Heart left ventricle (tissue), 16 donors: ENCODE results near the gene THSD4. TPM values are rescaled to one million over a fixed set of nuclear protein-coding genes. Genes with fewer than 3 reads are reported as not detected.

Experiments used
- ATAC-seq, 4 donors: fragments of 200-7000 bp; cut with Tn5 transposase; one replicate each; pipeline ENCODE4 v1.9.1; 2020 to 2022; ENCODE audit warnings: moderate library complexity in 4 of 4, mild to moderate bottlenecking in 3 of 4, moderate number of reproducible peaks in 1 of 4
- DNase-seq, 5 donors: peaks; one replicate each; pipeline ENCODE4 v3.0.0-alpha.2; 2020
- H3K27ac ChIP-seq, 12 donors: fragments of 200-600 bp; sonication (generic) in 4 of 12; one replicate each; pipeline versions ENCODE4 v1.5.0 to v1.8.0; 2016 to 2022; ENCODE audit warnings: mild to moderate bottlenecking in 2 of 12
- H3K27me3 ChIP-seq, 9 donors: fragments of 200-600 bp; sonication (generic) in 2 of 9; one replicate each; pipeline versions ENCODE4 v1.5.1 to v1.8.0; 2016 to 2022; ENCODE audit warnings: mild to moderate bottlenecking in 3 of 9
- H3K36me3 ChIP-seq, 9 donors: fragments of 200-600 bp; sonication (generic) in 2 of 9; one replicate each; pipeline versions ENCODE4 v1.5.0 to v1.8.0; 2018 to 2022; ENCODE audit warnings: mild to moderate bottlenecking in 2 of 9
- H3K4me1 ChIP-seq, 12 donors: fragments of 200-600 bp; sonication (generic) in 4 of 12; one replicate each; pipeline versions ENCODE4 v1.5.0 to v1.8.0; 2016 to 2022; ENCODE audit warnings: mild to moderate bottlenecking in 3 of 12
- H3K4me3 ChIP-seq, 12 donors: fragments of 200-600 bp; sonication (generic) in 4 of 12; one replicate each; pipeline versions ENCODE4 v1.5.0 to v1.8.0; 2017 to 2022; ENCODE audit warnings: mild to moderate bottlenecking in 9 of 12, moderate library complexity in 4 of 12
- H3K9me3 ChIP-seq, 12 donors: fragments of 200-600 bp; sonication (generic) in 4 of 12; one replicate each; pipeline versions ENCODE4 v1.5.0 to v1.8.0; 2016 to 2022; ENCODE audit warnings: mild to moderate bottlenecking in 1 of 12
- POLR2A ChIP-seq, 2 donors: fragments of 450-650 bp; IDR thresholded peaks; one replicate each; pipeline ENCODE4 v1.6.1; 2017; ENCODE audit warnings: antibody characterized with exemption in 2 of 2, mild to moderate bottlenecking in 2 of 2, moderate library complexity in 2 of 2
- WGBS, 4 donors: extraction: QIAGEN DNeasy Blood & Tissue Kit in 2 of 4; methylation state at CpG; one replicate each; pipeline versions ENCODE4 v1.1.5 to v1.1.7; 2013 to 2018; 5-methylcytosine and 5-hydroxymethylcytosine counted together
- intact Hi-C, 10 donors: fragments of 100-400 bp; cut with DNase I; formaldehyde crosslinking; loops; one replicate each; pipeline versions ENCODE4 v1.11.1 to v1.14.2; 2022
- polyA plus RNA-seq, 2 donors: library from polyadenylated mRNA; stranded (reverse); fragments of 200-250 nt; gene quantifications; one replicate each; pipeline ENCODE4 v1.2.3, GENCODE V29; 2013
- total RNA-seq, 9 donors: library from RNA; depleted of rRNA in 2 of 9; stranded (reverse); fragments of >200 nt in 2 of 9; fragmentation: NEBNext Ultra II Directional in 3 of 9; extraction: Animal tissue kit (Norgen Biotek cat#: 25700) in 3 of 9; gene quantifications; one replicate each; pipeline versions ENCODE4 v1.1.0 to v1.2.4, GENCODE V29; 2016 to 2023
- TF ChIP-seq, protein P1 (sequence below), 12 donors: fragments of 200-600 bp; sonication (generic) in 4 of 12; IDR thresholded peaks; one replicate each; pipeline versions ENCODE4 v1.5.0 to v1.8.0; 2018 to 2022; ENCODE audit warnings: antibody characterized with exemption in 12 of 12, mild to moderate bottlenecking in 5 of 12
- donor health status: ischemic (EF 13 %, LVEDD 7.1; RV severe dilation, severe dysfunction).
- donor health status: healthy with polysubstance abuse.
- donor health status: DM: no; HTN: yes; CAD: no.
- donor health status: DM: no; HTN: no; CAD: no.
- donor health status: ischemic (EF 25% LVEDD 6.9; RV normal size, moderate dysfunction).
- donor health status: ischemic (EF 25% LVEDD 5.7; RV mildly dilated, moderate dysfunction).
- donor health status: healthy.
- donor health status: DM: yes; HTN: yes; CAD: no.
- donor health status: ischemic (EF 35%, LVEDD 5.7; RV mildly dilated, moderate dysfunction).
- donor health status: nonischemic (EF 11% LVEDD 7.7; RV severe dilation, severe dysfunction).
- donor health status: DM: yes; HTN: yes; CAD: no.
- donor health status: PGD.
- donor health status: ischemic (EF 29% LVEDD 5.4; RV normal size, mild dysfunction).
- donor health status: nonischemic (EF 23%, LVEDD 6.1; RV moderate dilation, normal function).

Gene THSD4
- total and polyA plus RNA-seq, 11 donors, result 32.6 to 206 (median 93.2) TPM

DNA sequence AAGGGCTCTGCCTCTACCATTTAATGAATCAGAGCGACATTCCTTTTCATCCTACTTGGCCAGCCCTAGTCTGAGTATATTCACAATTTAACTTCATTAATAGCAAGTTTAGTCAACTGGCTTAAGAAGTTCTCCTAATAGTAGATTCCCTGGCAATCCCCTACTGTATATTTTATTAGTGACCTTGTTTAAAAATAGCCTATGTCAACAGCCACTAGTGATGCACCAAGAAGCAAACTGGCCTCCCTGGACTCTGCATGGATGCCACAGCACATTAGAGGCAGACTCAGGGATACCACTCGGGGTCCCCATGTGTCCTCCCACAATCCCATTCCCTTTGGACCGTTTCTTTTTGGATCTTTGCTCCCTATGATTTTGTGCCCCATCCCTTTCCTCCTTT lies 83.6 kb downstream of the THSD4 start:
- no peaks in the 10 kb centered on the region for H3K27me3 ChIP-seq
- intact Hi-C loops, result loop anchor here in 1 of 10 donors (5.0 kb wide), 1 partner anchor 42 kb away; no protein-coding TSS in a partner anchor
- no peaks in the 10 kb centered on the region for H3K9me3 ChIP-seq
- no peak for TF ChIP-seq POLR2A (IDR thresholded peaks at IDR 0.05)
- TF ChIP-seq, protein P1, sequence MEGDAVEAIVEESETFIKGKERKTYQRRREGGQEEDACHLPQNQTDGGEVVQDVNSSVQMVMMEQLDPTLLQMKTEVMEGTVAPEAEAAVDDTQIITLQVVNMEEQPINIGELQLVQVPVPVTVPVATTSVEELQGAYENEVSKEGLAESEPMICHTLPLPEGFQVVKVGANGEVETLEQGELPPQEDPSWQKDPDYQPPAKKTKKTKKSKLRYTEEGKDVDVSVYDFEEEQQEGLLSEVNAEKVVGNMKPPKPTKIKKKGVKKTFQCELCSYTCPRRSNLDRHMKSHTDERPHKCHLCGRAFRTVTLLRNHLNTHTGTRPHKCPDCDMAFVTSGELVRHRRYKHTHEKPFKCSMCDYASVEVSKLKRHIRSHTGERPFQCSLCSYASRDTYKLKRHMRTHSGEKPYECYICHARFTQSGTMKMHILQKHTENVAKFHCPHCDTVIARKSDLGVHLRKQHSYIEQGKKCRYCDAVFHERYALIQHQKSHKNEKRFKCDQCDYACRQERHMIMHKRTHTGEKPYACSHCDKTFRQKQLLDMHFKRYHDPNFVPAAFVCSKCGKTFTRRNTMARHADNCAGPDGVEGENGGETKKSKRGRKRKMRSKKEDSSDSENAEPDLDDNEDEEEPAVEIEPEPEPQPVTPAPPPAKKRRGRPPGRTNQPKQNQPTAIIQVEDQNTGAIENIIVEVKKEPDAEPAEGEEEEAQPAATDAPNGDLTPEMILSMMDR (IDR thresholded peaks at IDR 0.05), result no peak
- peak overlapping the region in 10 of 12 donors; percentile 20 to 74 (median 44) for H3K27ac ChIP-seq
- H3K36me3 ChIP-seq, result peaks cover 0 to 3% (median 0%) of the 10 kb centered on the region in 9 donors
- H3K4me1 ChIP-seq, result peaks cover 0 to 56% (median 15%) of the 10 kb centered on the region in 12 donors
- H3K4me3 ChIP-seq, result no peak overlapping the region
- ATAC-seq (peak; percentile 40 to 69 (median 60)), DNase-seq (peak in 1 of 5 donors; percentile 45)
- WGBS, 4 donors, result 46 to 62% (median 51%) methylated on average over 3 of the region's 3 CpGs

DNA sequence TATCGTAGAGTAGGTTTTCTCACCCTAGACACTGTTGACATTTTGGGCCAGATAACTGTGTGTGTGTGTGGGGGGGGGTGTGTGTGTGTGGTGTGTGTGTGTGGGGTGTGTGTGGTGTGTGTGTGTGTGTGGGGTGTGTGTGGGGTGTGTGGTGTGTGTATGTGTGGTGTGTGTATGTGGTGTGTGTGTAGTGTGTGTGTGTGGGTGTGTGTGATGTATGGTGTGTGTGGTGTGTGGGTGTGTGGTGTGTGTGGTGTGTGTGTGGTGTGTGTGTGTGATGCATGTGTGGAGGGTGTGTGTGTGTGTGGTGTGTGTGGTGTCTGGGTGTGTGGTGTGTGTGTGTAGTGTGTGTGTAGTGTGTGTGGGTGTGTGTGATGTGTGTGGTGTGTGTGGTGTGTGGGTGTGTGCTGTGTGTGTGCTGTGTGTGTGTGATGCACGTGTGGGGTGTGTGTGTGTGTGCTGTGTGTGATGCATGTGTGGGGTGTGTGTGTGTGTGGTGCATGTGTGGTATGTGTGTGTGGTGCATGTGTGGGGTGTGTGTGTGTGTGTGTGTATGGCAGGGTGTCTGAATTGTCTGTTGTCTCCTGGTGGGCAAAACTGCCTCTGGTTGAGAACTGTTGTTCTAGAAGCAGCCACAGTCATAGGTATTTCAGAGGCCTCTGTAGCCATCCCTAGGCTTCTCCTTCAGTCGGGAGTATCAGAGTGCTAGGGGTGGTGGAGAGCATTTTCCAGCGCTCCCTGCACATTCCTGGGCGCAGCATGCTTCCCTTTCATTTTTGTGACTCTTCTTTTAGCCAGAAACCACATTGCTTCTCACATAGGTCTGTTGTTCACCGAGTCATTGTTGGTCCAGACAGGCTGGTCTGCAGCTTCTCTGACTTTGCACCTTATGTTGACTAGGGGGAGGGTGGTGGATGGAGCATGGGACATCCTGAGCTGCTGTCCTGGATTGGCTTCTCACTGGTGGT lies 84.4 kb downstream of the THSD4 start:
- Histone ChIP-seq H3K9me3 (no peaks in the 10 kb centered on the region), H3K4me1 (peaks cover 0 to 64% (median 20%) of the 10 kb centered on the region in 12 donors), H3K36me3 (peaks cover 0 to 3% (median 0%) of the 10 kb centered on the region in 9 donors), H3K27ac (peak overlapping the region in 3 of 12 donors; percentile 35 to 74 (median 51)), H3K27me3 (no peaks in the 10 kb centered on the region), H3K4me3 (no peak overlapping the region)
- TF ChIP-seq POLR2A (IDR thresholded peaks at IDR 0.05), result no peak
- TF ChIP-seq, protein P1 (IDR thresholded peaks at IDR 0.05), result no peak
- no peak for DNase-seq
- ATAC-seq, result peak; percentile 8 to 56 (median 22)
- intact Hi-C loops, result loop anchor here in 1 of 10 donors (5.0 kb wide), 1 partner anchor 42 kb away; no protein-coding TSS in a partner anchor
- WGBS, 4 donors, result 61 to 71% (median 64%) methylated on average over 6 of the region's 6 CpGs

DNA sequence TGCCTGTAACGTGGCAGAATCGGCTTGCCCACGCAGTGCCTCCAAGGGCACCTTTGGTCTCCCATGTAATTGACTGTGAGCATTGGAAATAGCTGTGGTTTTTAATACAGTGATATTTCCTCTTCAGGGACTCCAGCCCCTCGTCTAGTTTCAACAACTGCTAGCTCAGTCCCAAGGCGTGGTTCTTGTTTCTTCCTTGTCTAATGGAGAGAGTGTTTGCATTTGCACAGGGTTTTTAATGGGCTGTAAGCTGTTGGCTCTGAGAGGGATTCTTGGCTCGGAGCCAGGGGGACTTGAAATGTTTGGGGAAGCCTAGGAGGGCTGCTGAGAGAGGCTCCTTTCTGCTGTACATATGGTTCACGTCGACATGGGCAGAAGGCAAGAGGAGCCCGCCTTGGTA lies 86.2 kb downstream of the THSD4 start:
- DNase-seq, result peak in 3 of 5 donors; percentile 21 to 41 (median 41)
- H3K4me1 ChIP-seq, result peaks cover 0 to 74% (median 22%) of the 10 kb centered on the region in 12 donors
- no peaks in the 10 kb centered on the region for H3K27me3 ChIP-seq
- no peak for ATAC-seq
- no peak for TF ChIP-seq POLR2A (IDR thresholded peaks at IDR 0.05)
- TF ChIP-seq, protein P1 (IDR thresholded peaks at IDR 0.05), result no peak
- H3K27ac ChIP-seq, result peak overlapping the region in 6 of 12 donors; percentile 10 to 62 (median 52)
- H3K9me3 ChIP-seq, result no peaks in the 10 kb centered on the region
- H3K4me3 ChIP-seq, result no peak overlapping the region
- intact Hi-C loops, result no loop called here
- no peaks in the 10 kb centered on the region for H3K36me3 ChIP-seq
- 48 to 62% (median 55%) methylated on average over 9 of the region's 9 CpGs for WGBS, 4 donors

DNA sequence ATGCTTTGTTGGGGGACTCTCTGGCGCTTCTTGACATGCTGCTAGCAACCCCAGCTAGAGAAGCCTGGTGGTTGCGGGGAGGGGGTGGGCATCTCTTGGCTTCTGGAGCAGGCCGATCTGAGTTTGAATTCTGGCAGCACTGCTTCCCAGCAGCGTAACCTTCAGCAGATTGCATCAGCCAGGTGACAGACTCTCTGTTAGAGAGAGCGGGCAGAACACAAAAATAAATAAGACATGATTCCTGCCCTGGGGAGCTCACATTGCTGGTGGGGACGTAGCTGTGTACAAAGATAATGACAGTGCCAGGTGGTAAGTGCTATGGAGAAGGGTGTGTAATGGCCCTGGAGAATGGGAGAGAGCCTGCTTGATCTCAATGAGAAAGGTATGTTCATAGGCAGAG lies 87.4 kb downstream of the THSD4 start:
- 62 to 73% (median 67%) methylated on average over 6 of the region's 6 CpGs for WGBS, 4 donors
- Histone ChIP-seq H3K4me1 (peaks cover 0 to 70% (median 22%) of the 10 kb centered on the region in 12 donors), H3K27ac (peak overlapping the region in 4 of 12 donors; percentile 29 to 53 (median 41)), H3K4me3 (no peak overlapping the region), H3K9me3 (no peaks in the 10 kb centered on the region), H3K36me3 (no peaks in the 10 kb centered on the region), H3K27me3 (no peaks in the 10 kb centered on the region)
- intact Hi-C loops, result no loop called here
- no peak for DNase-seq
- ATAC-seq, result peak in 3 of 4 donors; percentile 18 to 49 (median 45)
- no peak for TF ChIP-seq POLR2A (IDR thresholded peaks at IDR 0.05)
- TF ChIP-seq, protein P1 (IDR thresholded peaks at IDR 0.05), result no peak
